Measurements from ENCODE around the gene EDA.

DNA sequence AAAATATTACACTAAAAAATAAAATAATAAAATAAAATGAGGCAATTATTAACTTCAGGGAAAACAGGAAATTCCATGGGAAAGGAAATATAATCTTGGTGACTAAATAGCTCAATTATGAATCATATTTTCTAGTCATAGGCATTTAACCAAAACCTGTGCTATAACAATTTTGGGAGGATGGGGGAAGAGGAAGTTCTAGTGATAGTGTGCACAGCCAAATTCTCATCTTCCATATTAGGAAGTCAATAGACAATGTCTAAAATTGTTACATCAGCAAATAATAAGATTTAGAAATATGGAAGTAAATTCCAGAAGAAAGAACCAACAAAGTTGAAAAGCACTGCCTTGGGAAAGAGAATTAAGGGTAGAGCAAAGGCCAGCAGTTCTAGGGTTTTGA lies 431.1 kb downstream of the EDA start:
- TF ChIP-seq, protein P1, sequence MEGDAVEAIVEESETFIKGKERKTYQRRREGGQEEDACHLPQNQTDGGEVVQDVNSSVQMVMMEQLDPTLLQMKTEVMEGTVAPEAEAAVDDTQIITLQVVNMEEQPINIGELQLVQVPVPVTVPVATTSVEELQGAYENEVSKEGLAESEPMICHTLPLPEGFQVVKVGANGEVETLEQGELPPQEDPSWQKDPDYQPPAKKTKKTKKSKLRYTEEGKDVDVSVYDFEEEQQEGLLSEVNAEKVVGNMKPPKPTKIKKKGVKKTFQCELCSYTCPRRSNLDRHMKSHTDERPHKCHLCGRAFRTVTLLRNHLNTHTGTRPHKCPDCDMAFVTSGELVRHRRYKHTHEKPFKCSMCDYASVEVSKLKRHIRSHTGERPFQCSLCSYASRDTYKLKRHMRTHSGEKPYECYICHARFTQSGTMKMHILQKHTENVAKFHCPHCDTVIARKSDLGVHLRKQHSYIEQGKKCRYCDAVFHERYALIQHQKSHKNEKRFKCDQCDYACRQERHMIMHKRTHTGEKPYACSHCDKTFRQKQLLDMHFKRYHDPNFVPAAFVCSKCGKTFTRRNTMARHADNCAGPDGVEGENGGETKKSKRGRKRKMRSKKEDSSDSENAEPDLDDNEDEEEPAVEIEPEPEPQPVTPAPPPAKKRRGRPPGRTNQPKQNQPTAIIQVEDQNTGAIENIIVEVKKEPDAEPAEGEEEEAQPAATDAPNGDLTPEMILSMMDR (IDR thresholded peaks at IDR 0.05) = no peak
- TF ChIP-seq POLR2A (IDR thresholded peaks at IDR 0.05) = no peak

All from body of pancreas (tissue), 4 donors.